ENCODE results near the gene ALG8.
"Not testable (repeated sequence)": the region's sequence is repeated elsewhere in the genome, so short reads cannot be mapped to it uniquely, and the experiment has no call there.

The ALG8 gene

DNA sequence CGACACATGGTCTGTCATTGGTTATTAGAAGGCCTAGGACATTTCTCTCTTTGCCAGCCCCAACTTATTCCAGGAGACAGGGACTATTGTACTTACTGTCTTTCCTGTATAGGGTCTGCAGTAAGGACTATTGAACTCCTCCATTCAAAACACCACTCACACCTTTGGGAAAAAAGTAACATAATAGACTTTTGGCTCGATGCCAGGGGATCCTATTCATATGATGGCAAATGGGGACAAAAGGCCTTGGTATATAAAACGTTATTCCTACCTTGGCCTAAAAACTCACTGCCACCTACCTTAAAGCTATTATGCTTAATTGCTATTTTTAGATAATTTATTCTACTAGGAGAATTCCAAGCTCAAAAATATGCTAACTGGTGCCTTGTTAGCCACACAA is 53.5 kb downstream of the ALG8 start:
- no peak overlapping the region for H3K9ac ChIP-seq (ENCODE audit: low read length)
- H3K27me3 ChIP-seq (ENCODE audit: control insufficient read depth, insufficient read depth, low read length) = no peaks in the 10 kb centered on the region
- no peak overlapping the region for H3K27ac ChIP-seq (ENCODE audit: low read depth, low read length)
- H3K4me1 ChIP-seq (ENCODE audit: control insufficient read depth, insufficient read depth, low read length) = no peaks in the 10 kb centered on the region
- H3K36me3 ChIP-seq (ENCODE audit: control insufficient read depth, insufficient read depth, low read length) = no peaks in the 10 kb centered on the region
- H3K4me3 ChIP-seq (ENCODE audit: low read length) = no peak overlapping the region

DNA sequence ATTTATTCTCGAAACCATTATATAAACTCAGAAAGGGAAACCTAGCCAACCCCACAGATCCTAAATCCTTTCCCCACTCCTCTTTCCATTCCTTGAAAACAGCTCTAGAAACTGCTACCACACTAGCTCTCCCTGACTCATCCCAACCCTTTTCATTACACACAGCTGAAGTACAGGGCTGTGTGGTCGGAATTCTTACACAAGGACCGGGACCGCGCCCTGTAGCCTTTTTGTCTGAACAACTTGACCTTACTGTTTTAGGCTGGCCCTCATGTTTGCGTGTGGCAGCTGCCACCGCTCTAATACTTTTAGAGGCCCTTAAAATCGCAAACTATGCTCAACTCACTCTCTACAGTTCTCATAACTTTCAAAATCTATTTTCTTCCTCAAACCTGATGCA is 54.9 kb downstream of the ALG8 start:
- not testable (repeated sequence) for H3K27me3 ChIP-seq (ENCODE audit: control insufficient read depth, insufficient read depth, low read length); H3K36me3 ChIP-seq (ENCODE audit: control insufficient read depth, insufficient read depth, low read length); H3K4me1 ChIP-seq (ENCODE audit: control insufficient read depth, insufficient read depth, low read length); H3K9ac ChIP-seq (ENCODE audit: low read length); H3K27ac ChIP-seq (ENCODE audit: low read depth, low read length); H3K4me3 ChIP-seq (ENCODE audit: low read length)

DNA sequence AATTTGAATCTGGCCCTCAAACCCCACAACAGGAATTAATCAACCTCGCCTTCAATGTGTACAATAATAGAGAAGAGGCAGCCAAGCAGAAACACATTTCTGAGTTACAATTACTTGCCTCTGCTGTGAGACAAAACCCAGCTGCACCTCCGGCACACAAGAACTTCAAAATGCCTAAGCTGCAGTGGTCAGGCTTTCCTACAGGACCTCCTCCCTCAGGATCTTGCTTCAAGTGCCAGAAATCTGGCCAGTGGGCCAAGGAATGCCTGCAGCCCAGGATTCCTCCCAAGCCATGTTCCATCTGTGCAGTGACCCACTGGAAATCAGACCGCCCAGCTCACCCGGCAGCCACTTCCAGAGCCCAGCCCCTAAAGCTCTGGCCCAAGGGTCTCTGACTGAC is 56.4 kb downstream of the ALG8 start:
- no peak overlapping the region for H3K27ac ChIP-seq (ENCODE audit: low read depth, low read length)
- H3K36me3 ChIP-seq (ENCODE audit: control insufficient read depth, insufficient read depth, low read length) = no peaks in the 10 kb centered on the region
- peaks cover 5% of the 10 kb centered on the region for H3K4me1 ChIP-seq (ENCODE audit: control insufficient read depth, insufficient read depth, low read length)
- no peaks in the 10 kb centered on the region for H3K27me3 ChIP-seq (ENCODE audit: control insufficient read depth, insufficient read depth, low read length)
- H3K9ac ChIP-seq (ENCODE audit: low read length) = no peak overlapping the region
- no peak overlapping the region for H3K4me3 ChIP-seq (ENCODE audit: low read length)

DNA sequence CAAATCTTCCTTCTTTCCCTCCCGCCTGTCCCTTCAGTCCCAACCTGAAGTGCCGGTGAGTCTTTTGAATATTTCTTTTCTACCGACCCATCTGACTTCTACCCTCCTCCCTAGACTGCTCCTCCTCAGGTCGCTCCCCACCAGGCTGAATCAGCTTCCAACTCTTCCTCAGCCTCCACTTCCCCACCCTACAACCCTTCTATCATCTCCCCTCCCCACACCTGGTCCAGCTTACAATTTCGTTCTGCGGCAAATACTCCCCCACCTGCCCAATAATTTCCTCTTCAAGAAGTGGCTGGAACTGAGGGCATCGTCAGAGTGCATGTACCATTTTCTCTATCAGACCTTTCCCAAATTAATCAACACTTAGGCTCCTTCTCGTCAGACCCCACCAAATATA is 57.3 kb downstream of the ALG8 start:
- Histone ChIP-seq H3K4me1 (ENCODE audit: control insufficient read depth, insufficient read depth, low read length) (peaks cover 6% of the 10 kb centered on the region), H3K27me3 (ENCODE audit: control insufficient read depth, insufficient read depth, low read length) (no peaks in the 10 kb centered on the region), H3K4me3 (ENCODE audit: low read length) (no peak overlapping the region), H3K27ac (ENCODE audit: low read depth, low read length) (no peak overlapping the region), H3K36me3 (ENCODE audit: control insufficient read depth, insufficient read depth, low read length) (no peaks in the 10 kb centered on the region), H3K9ac (ENCODE audit: low read length) (no peak overlapping the region)

DNA sequence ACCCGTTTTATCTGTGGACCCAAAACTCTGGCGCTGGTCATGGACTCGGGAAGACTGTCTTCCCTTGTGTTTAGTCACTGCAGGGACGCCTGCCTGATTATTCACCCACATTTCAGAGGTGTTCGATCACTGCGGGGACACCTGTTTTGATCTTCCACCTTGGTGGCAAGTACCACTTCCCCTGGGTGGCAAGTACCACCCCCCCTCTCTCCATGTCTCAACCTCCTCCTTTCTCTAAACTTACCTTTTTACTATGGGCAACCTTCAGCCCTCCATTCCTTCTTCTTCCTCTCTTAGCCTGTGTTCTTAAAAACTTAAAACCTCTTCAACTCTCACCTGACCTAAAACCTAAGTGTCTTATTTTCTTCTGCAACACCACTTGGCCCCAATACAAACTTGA is 57.8 kb downstream of the ALG8 start:
- Histone ChIP-seq H3K4me3 (ENCODE audit: low read length) (no peak overlapping the region), H3K9ac (ENCODE audit: low read length) (no peak overlapping the region), H3K36me3 (ENCODE audit: control insufficient read depth, insufficient read depth, low read length) (no peaks in the 10 kb centered on the region), H3K27me3 (ENCODE audit: control insufficient read depth, insufficient read depth, low read length) (no peaks in the 10 kb centered on the region), H3K27ac (ENCODE audit: low read depth, low read length) (no peak overlapping the region), H3K4me1 (ENCODE audit: control insufficient read depth, insufficient read depth, low read length) (peaks cover 8% of the 10 kb centered on the region)

DNA sequence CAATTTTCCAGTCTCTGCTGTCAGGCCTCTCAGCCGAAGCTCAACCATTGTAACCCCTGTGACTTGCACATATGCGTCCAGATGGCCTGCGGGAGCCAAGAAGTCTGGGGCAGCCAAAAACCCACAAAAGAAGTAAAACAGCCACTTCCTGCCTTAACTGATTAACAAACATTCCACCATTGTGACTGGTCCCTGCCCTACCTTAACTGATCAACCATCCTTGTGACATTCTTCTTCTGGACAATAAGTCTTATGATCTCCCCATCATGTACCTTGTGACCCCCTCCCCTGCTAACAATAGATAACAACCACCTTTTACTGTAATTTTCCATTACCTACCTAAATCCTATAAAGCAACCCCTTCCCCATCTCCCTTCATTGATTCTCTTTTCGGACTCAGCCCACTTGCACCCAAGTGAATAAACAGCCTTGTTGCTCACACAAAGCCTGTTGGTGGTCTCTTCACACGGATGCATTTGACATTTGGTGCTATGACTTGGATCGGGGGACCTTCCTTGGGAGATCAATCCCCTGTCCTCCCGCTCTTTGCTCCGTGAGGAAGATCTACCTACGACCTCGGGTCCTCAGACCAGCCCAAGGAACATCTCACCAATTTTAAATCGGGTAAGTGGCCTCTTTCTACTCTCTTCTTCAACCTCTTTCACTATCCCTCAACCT is 58.5 kb downstream of the ALG8 start:
- Histone ChIP-seq H3K9ac (ENCODE audit: low read length) (no peak overlapping the region), H3K27ac (ENCODE audit: low read depth, low read length) (no peak overlapping the region), H3K27me3 (ENCODE audit: control insufficient read depth, insufficient read depth, low read length) (no peaks in the 10 kb centered on the region), H3K36me3 (ENCODE audit: control insufficient read depth, insufficient read depth, low read length) (no peaks in the 10 kb centered on the region), H3K4me3 (ENCODE audit: low read length) (no peak overlapping the region), H3K4me1 (ENCODE audit: control insufficient read depth, insufficient read depth, low read length) (peaks cover 8% of the 10 kb centered on the region)

DNA sequence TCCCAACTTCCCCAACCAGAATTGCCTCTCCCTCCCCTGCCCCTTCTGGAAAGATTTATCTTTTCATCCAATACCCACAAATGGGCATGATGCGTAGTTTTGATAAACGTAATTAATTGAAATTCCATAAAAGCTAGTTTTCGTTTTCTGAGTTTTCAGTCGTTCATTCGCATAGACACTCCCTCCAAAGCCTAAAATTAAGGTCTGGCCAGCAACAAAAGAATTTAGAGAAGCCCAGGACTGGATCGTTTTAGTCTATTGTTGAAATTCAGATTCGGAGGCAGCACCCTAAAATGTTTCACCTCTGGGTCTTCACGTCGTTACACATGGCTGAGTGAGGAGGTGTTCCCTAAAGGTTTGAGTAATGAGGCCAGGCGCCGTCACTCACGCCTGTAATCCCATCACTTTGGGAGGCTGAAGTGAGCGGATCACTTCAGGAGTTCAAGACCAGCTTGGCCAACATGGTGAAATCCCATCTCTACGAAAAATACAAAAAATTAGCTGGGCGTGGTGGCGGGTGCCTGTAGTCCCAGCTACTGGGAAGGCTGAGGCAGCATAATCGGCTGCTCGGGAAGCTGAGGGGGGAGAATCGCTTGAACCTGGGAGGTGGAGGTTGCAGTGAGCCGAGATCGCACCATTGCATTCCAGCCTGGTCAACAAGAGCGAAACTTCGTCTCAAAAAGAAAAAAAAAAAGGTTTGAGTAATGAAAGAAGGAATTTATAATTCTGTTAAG is 59.2 kb downstream of the ALG8 start:
- Histone ChIP-seq H3K9ac (ENCODE audit: low read length) (peak overlapping the region; percentile 80), H3K27me3 (ENCODE audit: control insufficient read depth, insufficient read depth, low read length) (no peaks in the 10 kb centered on the region), H3K4me3 (ENCODE audit: low read length) (peak overlapping the region; percentile 93), H3K27ac (ENCODE audit: low read depth, low read length) (peak overlapping the region; percentile 84), H3K36me3 (ENCODE audit: control insufficient read depth, insufficient read depth, low read length) (no peaks in the 10 kb centered on the region), H3K4me1 (ENCODE audit: control insufficient read depth, insufficient read depth, low read length) (peaks cover 8% of the 10 kb centered on the region)

DNA sequence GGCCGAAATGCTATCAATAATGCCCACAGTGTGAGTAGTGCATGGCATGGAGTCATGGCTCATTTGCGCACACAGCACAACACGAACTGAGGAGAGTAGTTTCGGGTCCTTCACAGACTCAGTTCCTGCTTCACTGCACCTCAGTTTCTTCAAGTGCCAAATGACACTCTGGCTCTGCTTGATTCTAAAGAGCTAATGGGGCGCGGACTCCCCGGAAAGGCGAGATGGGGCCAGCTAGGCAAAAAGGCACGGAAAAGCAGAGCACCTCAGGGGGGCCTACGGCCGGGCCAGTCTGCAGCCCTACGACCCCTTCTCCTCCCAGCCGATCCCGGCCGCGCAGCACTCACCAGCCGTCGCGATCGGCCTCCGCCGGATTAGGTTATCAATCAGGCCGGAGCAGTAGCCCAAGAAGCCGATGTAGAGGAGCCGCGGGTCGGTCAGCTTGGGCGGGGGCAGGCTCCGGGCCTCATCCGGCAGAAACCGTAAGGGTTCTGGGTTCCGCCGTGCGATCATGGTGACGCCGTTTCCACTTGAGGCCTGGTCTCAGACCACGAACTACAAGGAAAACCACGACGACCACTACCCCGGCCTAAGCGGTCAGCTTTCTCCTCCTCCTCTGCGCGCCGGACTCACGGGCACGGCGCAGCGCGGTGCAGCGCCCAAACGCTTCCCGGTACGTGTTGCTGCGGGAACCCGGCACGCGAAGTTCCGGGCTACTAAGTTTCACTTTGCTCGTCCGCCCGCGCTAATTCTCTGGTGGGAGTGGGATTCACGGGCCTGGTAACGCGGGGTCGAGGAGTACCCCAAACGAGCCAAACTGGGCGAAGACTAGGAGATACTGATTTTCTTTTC is 60.0 kb downstream of the ALG8 start, which contains the start of gene NDUFC2:
Gene NDUFC2, minus strand, starts transcription at position 631 of the 852 bp plus-strand sequence. Its CDS starts 118 bp downstream, at position 513.
- peak within 1 kb of the TSS; percentile 93 for H3K4me3 ChIP-seq (ENCODE audit: low read length)
- H3K4me1 ChIP-seq (ENCODE audit: control insufficient read depth, insufficient read depth, low read length) = peaks cover 8% of the 10 kb centered on the region
- H3K9ac ChIP-seq (ENCODE audit: low read length) = peak within 1 kb of the TSS; percentile 80
- no peaks in the 10 kb centered on the region for H3K36me3 ChIP-seq (ENCODE audit: control insufficient read depth, insufficient read depth, low read length)
- peak within 1 kb of the TSS; percentile 84 for H3K27ac ChIP-seq (ENCODE audit: low read depth, low read length)
- H3K27me3 ChIP-seq (ENCODE audit: control insufficient read depth, insufficient read depth, low read length) = no peaks in the 10 kb centered on the region

DNA sequence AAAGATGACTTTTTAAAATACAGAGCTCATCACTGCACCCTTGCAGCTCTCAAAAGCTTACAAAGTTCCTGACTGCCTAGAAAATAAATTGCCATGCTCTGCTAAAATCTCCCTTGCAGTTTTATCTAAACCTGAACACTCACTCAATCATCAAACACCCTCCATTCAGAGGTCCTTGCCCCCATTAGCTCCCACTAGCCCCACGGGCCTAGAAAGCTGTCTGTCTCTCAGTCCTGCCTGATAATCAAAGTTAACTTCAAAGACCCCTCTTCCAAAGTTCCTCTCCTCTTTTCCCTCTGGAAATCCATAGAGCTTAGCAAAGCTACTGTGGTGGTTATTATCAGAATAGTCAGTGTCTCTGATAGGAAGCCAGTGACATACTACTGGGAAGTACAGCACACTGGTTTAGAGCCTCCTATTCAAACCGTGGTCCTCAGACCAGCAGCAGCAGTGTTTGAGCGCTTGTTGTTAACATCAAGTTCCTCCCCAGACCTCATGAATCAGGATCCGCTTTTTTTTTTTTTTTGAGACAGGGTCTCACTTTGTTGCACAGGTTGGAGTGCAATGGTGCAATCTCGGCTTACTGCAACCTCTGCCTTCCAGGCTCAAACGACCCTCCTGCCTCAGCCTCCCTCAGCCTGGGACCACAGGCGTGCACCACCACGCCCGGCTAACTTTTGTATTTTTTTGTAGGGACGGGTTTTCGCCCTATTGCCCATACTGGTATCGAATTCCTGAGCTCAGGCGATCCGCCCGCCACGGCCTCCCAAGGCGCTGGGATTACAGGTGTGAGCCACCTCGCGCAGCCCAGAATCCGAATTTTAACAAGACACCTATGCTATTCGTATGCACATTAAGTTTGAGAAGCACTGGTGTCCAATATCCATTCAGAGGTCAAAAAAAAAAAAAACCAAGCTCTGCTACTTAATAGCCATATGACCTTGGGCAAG is 60.9 kb downstream of the ALG8 start:
- Histone ChIP-seq H3K9ac (ENCODE audit: low read length) (peak overlapping the region; percentile 80), H3K27ac (ENCODE audit: low read depth, low read length) (no peak overlapping the region), H3K36me3 (ENCODE audit: control insufficient read depth, insufficient read depth, low read length) (no peaks in the 10 kb centered on the region), H3K4me1 (ENCODE audit: control insufficient read depth, insufficient read depth, low read length) (peaks cover 8% of the 10 kb centered on the region), H3K27me3 (ENCODE audit: control insufficient read depth, insufficient read depth, low read length) (no peaks in the 10 kb centered on the region), H3K4me3 (ENCODE audit: low read length) (peak overlapping the region; percentile 93)

DNA sequence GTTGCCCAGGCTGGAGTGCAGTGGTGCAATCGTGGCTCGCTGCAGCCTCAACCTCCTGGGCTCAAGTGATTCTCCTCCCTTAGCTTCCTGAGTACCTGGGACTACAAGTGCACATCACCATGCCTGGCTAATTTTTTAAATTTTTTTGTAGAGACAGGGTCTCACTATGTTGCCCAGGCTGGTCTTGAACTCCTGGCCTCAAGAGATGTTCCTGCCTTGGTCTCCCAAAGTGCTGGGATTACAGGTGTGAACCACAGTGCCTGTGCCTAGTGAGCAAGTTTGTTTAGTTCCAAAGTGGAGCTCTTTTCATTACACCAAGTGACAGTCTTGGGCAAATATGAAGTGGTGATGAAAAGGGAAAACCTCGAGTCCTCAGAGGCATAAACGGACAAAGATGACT is 61.8 kb downstream of the ALG8 start:
- H3K4me1 ChIP-seq (ENCODE audit: control insufficient read depth, insufficient read depth, low read length); H3K9ac ChIP-seq (ENCODE audit: low read length); H3K27me3 ChIP-seq (ENCODE audit: control insufficient read depth, insufficient read depth, low read length); H3K36me3 ChIP-seq (ENCODE audit: control insufficient read depth, insufficient read depth, low read length); H3K27ac ChIP-seq (ENCODE audit: low read depth, low read length): not testable (repeated sequence)
- peak overlapping the region; percentile 93 for H3K4me3 ChIP-seq (ENCODE audit: low read length)

DNA sequence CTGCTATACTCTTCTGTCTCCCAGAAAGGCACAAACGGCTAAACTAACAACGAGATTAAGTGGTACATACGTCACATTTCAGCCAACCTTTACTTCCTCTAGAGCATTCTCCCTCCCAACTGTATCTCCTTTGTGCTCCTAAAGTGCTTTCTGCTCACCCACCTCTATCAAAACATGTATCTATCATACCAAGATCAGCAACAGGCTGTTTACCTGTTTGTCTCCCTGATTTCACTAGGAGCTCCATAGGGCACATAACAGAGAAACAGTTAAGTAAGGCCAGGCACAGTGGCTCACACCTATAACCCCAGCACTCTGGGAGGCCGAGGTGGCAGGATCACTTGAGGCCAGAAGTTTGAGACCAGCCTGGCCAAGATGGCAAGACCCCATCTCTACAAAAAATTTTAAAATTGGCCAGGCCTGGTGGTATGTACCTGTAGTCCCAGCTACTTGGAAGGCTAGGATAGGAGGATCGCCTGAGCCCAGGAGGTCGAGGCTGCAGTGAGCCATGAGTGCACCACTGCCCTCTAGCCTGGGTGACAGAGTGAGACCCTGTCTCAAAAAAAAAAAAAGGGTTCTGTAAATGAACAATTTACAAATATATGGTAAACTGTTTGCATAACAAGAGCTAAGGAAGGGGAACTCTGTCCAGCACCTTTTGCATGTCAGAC is 62.6 kb downstream of the ALG8 start:
- H3K4me3 ChIP-seq (ENCODE audit: low read length) = no peak overlapping the region
- H3K27ac ChIP-seq (ENCODE audit: low read depth, low read length) = no peak overlapping the region
- H3K4me1 ChIP-seq (ENCODE audit: control insufficient read depth, insufficient read depth, low read length) = peaks cover 8% of the 10 kb centered on the region
- no peak overlapping the region for H3K9ac ChIP-seq (ENCODE audit: low read length)
- H3K27me3 ChIP-seq (ENCODE audit: control insufficient read depth, insufficient read depth, low read length) = no peaks in the 10 kb centered on the region
- H3K36me3 ChIP-seq (ENCODE audit: control insufficient read depth, insufficient read depth, low read length) = peaks cover 5% of the 10 kb centered on the region

All from rectal smooth muscle tissue (tissue), 1 donor.